H1 (cell line): ENCODE data around the gene ZNF606. TPM values are rescaled to one million over a fixed set of nuclear protein-coding genes. Genes with fewer than 3 reads are reported as not detected.

ENCODE experiments used
- CTCF ChIA-PET: fragments of 300-600 bp; sonication (Branson Sonifier 250); formaldehyde crosslinking; loops from one replicate; lab custom pipeline; 2021; ENCODE audit not compliant: partially characterized antibody; lab: Charles Lee
- POLR2A ChIA-PET: fragments of 300-600 bp; sonication (Branson Sonifier 250); formaldehyde crosslinking; loops from one replicate; lab custom pipeline; 2021; ENCODE audit warnings: inconsistent platforms; ENCODE audit not compliant: partially characterized antibody; lab: Charles Lee
- DNase-seq, 2 experiments: peaks; one replicate each; pipeline versions ENCODE4 v3.0.0 to v3.0.0-alpha.2; 2010 to 2022; ENCODE audit warnings: low spot score in 2 of 2, low read depth in 1 of 2, mixed read lengths in 1 of 2
- FAIRE-seq: peaks from 2 replicates; lab custom pipeline; 2011; peaks lifted over from hg19 to GRCh38; lab: Jason Lieb, UNC
- H2AFZ ChIP-seq: 2 replicates; pipeline ENCODE4 v1.8.1; 2012; ENCODE audit warnings: low read length, inconsistent platforms
- H2AK5ac ChIP-seq: 2 replicates; pipeline ENCODE4 v1.6.1; 2013; ENCODE audit warnings: low read depth, low read length
- H2BK120ac ChIP-seq: replicated peaks from 2 replicates; pipeline ENCODE3; 2013; ENCODE audit warnings: low read depth, low read length, inconsistent platforms
- H2BK12ac ChIP-seq: 2 replicates; pipeline ENCODE4 v1.6.1; 2013; ENCODE audit warnings: low read depth, low read length
- H2BK15ac ChIP-seq: 2 replicates; pipeline ENCODE4 v1.6.1; 2013; ENCODE audit warnings: low read length
- H2BK20ac ChIP-seq: 2 replicates; pipeline ENCODE4 v1.6.1; 2013; ENCODE audit warnings: low read length
- H2BK5ac ChIP-seq: 2 replicates; pipeline ENCODE4 v1.6.1; 2013; ENCODE audit warnings: low read depth, low read length
- H3K14ac ChIP-seq: 2 replicates; pipeline ENCODE4 v1.6.1; 2013; ENCODE audit warnings: inconsistent platforms; ENCODE audit not compliant: insufficient read length
- H3K18ac ChIP-seq: 2 replicates; pipeline ENCODE4 v1.6.1; 2013; ENCODE audit warnings: low read length; ENCODE audit errors: extremely low read depth
- H3K23ac ChIP-seq: 2 replicates; pipeline ENCODE4 v1.6.1; 2013; ENCODE audit warnings: inconsistent platforms; ENCODE audit not compliant: insufficient read length
- H3K23me2 ChIP-seq: 2 replicates; pipeline ENCODE4 v1.6.1; 2013; ENCODE audit warnings: low read depth, low read length
- H3K27ac ChIP-seq: 2 replicates; pipeline ENCODE4 v1.6.1; 2011; ENCODE audit warnings: low read depth, low read length, inconsistent platforms
- H3K27me3 ChIP-seq, 4 experiments: replicated peaks in 1 of 4; 1 replicate in 1 of 4; 2 replicates in 3 of 4; pipeline versions ENCODE4 v1.6.1 to v1.8.1; 2011 to 2013; ENCODE audit warnings: low read length in 3 of 4, mild to moderate bottlenecking in 3 of 4, inconsistent platforms in 2 of 4, mixed read lengths in 2 of 4, moderate library complexity in 1 of 4; ENCODE audit not compliant: control insufficient read depth in 3 of 4, insufficient read depth in 3 of 4; ENCODE audit errors: extremely low read depth in 1 of 4
- H3K36me3 ChIP-seq, 4 experiments: 2 replicates each; pipeline versions ENCODE4 v1.6.1 to v1.8.1; 2011 to 2013; ENCODE audit warnings: mild to moderate bottlenecking in 4 of 4, low read length in 3 of 4, moderate library complexity in 2 of 4, control low read depth in 1 of 4, inconsistent platforms in 1 of 4; ENCODE audit not compliant: insufficient read depth in 4 of 4, control insufficient read depth in 2 of 4
- H3K4ac ChIP-seq: replicated peaks from 2 replicates; pipeline ENCODE3; 2013; ENCODE audit warnings: low read length, low read depth, mixed read lengths, inconsistent platforms; ENCODE audit not compliant: insufficient read length
- H3K4me1 ChIP-seq, 4 experiments: replicated peaks in 1 of 4; 1 replicate in 1 of 4; 2 replicates in 3 of 4; pipeline versions ENCODE4 v1.6.1 to v1.8.1; 2011 to 2013; ENCODE audit warnings: low read length in 3 of 4, inconsistent platforms in 2 of 4, mixed read lengths in 1 of 4; ENCODE audit not compliant: insufficient read depth in 4 of 4, control insufficient read depth in 3 of 4
- H3K4me2 ChIP-seq, 2 experiments: 2 replicates each; pipeline versions ENCODE4 v1.6.1 to v1.8.1; 2011 to 2013; ENCODE audit warnings: low read depth in 2 of 2, low read length in 2 of 2, control low read depth in 1 of 2, inconsistent platforms in 1 of 2, mild to moderate bottlenecking in 1 of 2; ENCODE audit not compliant: insufficient read depth in 1 of 2
- H3K4me3 ChIP-seq, 4 experiments: fragments of 200-600, 300-600 bp in 1 of 4; sonication (generic), shearing (Covaris generic), sonication (Bioruptor Twin) in 1 of 4; 2 replicates each; pipeline versions ENCODE4 v1.5.1 to v1.8.1; 2011 to 2016; ENCODE audit warnings: low read length in 4 of 4, low read depth in 3 of 4, control low read depth in 2 of 4, inconsistent platforms in 2 of 4, mild to moderate bottlenecking in 2 of 4, mixed read lengths in 1 of 4, moderate library complexity in 1 of 4; ENCODE audit not compliant: insufficient read depth in 2 of 4; ENCODE audit errors: extremely low read depth in 1 of 4
- H3K56ac ChIP-seq: replicated peaks from 2 replicates; pipeline ENCODE3; 2013; ENCODE audit warnings: low read depth, mild to moderate bottlenecking, mixed read lengths, low read length, inconsistent platforms; ENCODE audit not compliant: insufficient read length
- H3K79me1 ChIP-seq: 2 replicates; pipeline ENCODE4 v1.6.1; 2013; ENCODE audit warnings: low read depth, low read length, control low read depth
- H3K79me2 ChIP-seq, 2 experiments: 2 replicates each; pipeline versions ENCODE4 v1.6.1 to v1.8.1; 2012 to 2013; ENCODE audit warnings: low read length in 2 of 2, mild to moderate bottlenecking in 2 of 2, inconsistent platforms in 1 of 2; ENCODE audit not compliant: insufficient read depth in 2 of 2, control insufficient read depth in 1 of 2
- H3K9ac ChIP-seq, 4 experiments: replicated peaks in 1 of 4; 1 replicate in 1 of 4; 2 replicates in 3 of 4; pipeline versions ENCODE4 v1.6.1 to v1.8.1; 2011 to 2013; ENCODE audit warnings: low read depth in 3 of 4, low read length in 3 of 4, control low read depth in 2 of 4, mild to moderate bottlenecking in 2 of 4, moderate library complexity in 2 of 4, inconsistent platforms in 1 of 4; ENCODE audit errors: extremely low read depth in 1 of 4
- H3K9me3 ChIP-seq, 2 experiments: 2 replicates each; pipeline versions ENCODE4 v1.6.1 to v1.8.1; 2012 to 2013; ENCODE audit warnings: mild to moderate bottlenecking in 2 of 2, moderate library complexity in 2 of 2, control low read depth in 1 of 2, inconsistent platforms in 1 of 2, low read depth in 1 of 2, low read length in 1 of 2, mixed read lengths in 1 of 2; ENCODE audit not compliant: insufficient read depth in 2 of 2
- H4K20me1 ChIP-seq, 2 experiments: replicated peaks in 1 of 2; 2 replicates each; pipeline versions ENCODE3 to v1.8.1; 2011 to 2013; ENCODE audit warnings: inconsistent platforms in 2 of 2, low read length in 2 of 2, mild to moderate bottlenecking in 1 of 2; ENCODE audit not compliant: insufficient read depth in 2 of 2, control insufficient read depth in 1 of 2
- H4K5ac ChIP-seq: 2 replicates; pipeline ENCODE4 v1.6.1; 2013; ENCODE audit warnings: low read length, low read depth, mixed read lengths, inconsistent platforms; ENCODE audit not compliant: insufficient read length
- H4K8ac ChIP-seq: 2 replicates; pipeline ENCODE4 v1.8.0; 2013; ENCODE audit warnings: mild to moderate bottlenecking, moderate library complexity, low read length, inconsistent platforms; ENCODE audit not compliant: insufficient read depth; ENCODE audit errors: extremely low read depth
- H4K91ac ChIP-seq: replicated peaks from 2 replicates; pipeline ENCODE3; 2013; ENCODE audit warnings: low read length, mixed read lengths, inconsistent platforms; ENCODE audit not compliant: insufficient read length
- BCL11A ChIP-seq, 2 experiments: IDR thresholded peaks; one replicate each; pipeline ENCODE4 v1.6.1; 2011; ENCODE audit warnings: low read depth in 2 of 2, low read length in 2 of 2, mild to moderate bottlenecking in 2 of 2
- PHF8 ChIP-seq: fragments of 200-600 bp; sonication (generic); conservative IDR thresholded peaks from 2 replicates; pipeline ENCODE4 v1.7.1; 2012; ENCODE audit warnings: low read depth, mild to moderate bottlenecking, inconsistent platforms, low read length, moderate library complexity
- WGBS, 2 experiments: shearing (Covaris generic) in 1 of 2; methylation state at CpG; one replicate each; pipeline versions ENCODE4 v1.1.6 to v1.1.7; 2013 to 2015; ENCODE audit warnings: low lambda C conversion rate in 2 of 2, mixed read lengths in 2 of 2, inconsistent platforms in 1 of 2, low coverage in 1 of 2, missing lambda C conversion rate in 1 of 2; ENCODE audit not compliant: insufficient replicate concordance in 2 of 2, insufficient coverage in 1 of 2, insufficient read length in 1 of 2; ENCODE audit errors: extremely low coverage in 1 of 2, missing lambda C conversion rate in 1 of 2; 5-methylcytosine and 5-hydroxymethylcytosine counted together
- polyA plus RNA-seq, 7 experiments: library from polyadenylated mRNA; depleted of rRNA in 3 of 7; stranded (reverse) in 5 of 7; unstranded in 2 of 7; fragments of >200 nt in 5 of 7; fragments of 200-250 nt in 2 of 7; gene quantifications; 1 replicate in 5 of 7; 2 replicates in 1 of 7; 4 replicates in 1 of 7; pipeline versions ENCODE4 v1.2.1 to v1.2.3, GENCODE V29; 2011 to 2013; ENCODE audit warnings: missing spikeins in 2 of 7, mixed read lengths in 2 of 7
- total RNA-seq: library from RNA; stranded (reverse); fragmentation: NEBNext Ultra II Directional; extraction: Animal tissue kit (Norgen Biotek cat#: 25700); gene quantifications from 2 replicates; pipeline ENCODE4 v1.2.1, GENCODE V29; 2021

Gene ZNF606
- total and polyA plus RNA-seq, 2 of the 8 experiments (the other 6 are each of a cell fraction or from before 2014, with no cell fraction given) = 5.2 to 19.3 TPM

- no peak overlapping the region for H2BK15ac ChIP-seq
- TF ChIP-seq PHF8 = no peak
- no peak for TF ChIP-seq BCL11A (IDR thresholded peaks at IDR 0.05; ENCODE audit: low read depth in 2 of 2, low read length in 2 of 2)
- TF ChIP-seq, all 59 proteins: peak for 0
- no peak overlapping the region for H2BK12ac ChIP-seq
- H3K79me1 ChIP-seq = peaks cover 23% of the 10 kb centered on the region
- H2BK120ac ChIP-seq = no peak overlapping the region
- no peak overlapping the region for H4K91ac ChIP-seq
- H3K27ac ChIP-seq = no peak overlapping the region
- H3K18ac ChIP-seq = no peak overlapping the region
- H3K23me2 ChIP-seq = peaks cover under 1% of the 10 kb centered on the region; the same call in 1 of the 2 replicates
- FAIRE-seq = no peak
- peaks cover 0 to 6% (median 2%) of the 10 kb centered on the region in 4 experiments; a peak in 5 of 7 replicates for H3K4me1 ChIP-seq
- ChIA-PET POLR2A (interaction anchor here (0.6 to 1.0 kb wide), 3 partner anchors 20 to 55 kb away, joined by 3 to 4 read pairs (median 3); partner anchors contain the start of gene ZNF417), CTCF (no interaction called here)
- H4K5ac ChIP-seq = no peak overlapping the region
- H3K79me2 ChIP-seq = peaks cover 26 to 55% of the 10 kb centered on the region in 2 experiments
- H3K14ac ChIP-seq = no peak overlapping the region
- no peak overlapping the region for H3K23ac ChIP-seq
- no peak overlapping the region for H3K4me3 ChIP-seq
- no peak overlapping the region for H2AK5ac ChIP-seq
- no peak overlapping the region for H3K56ac ChIP-seq
- no peak overlapping the region for H4K8ac ChIP-seq
- no peak overlapping the region for H2AFZ ChIP-seq
- peaks cover 0 to 8% of the 10 kb centered on the region in 2 experiments for H4K20me1 ChIP-seq
- no peak for DNase-seq
- no peak overlapping the region for H3K9ac ChIP-seq
- H3K27me3 ChIP-seq = no peaks in the 10 kb centered on the region
- H3K9me3 ChIP-seq = peaks cover 0 to 5% of the 10 kb centered on the region in 2 experiments; a peak in 1 of 4 replicates
- H3K4ac ChIP-seq = no peak overlapping the region
- WGBS, 2 experiments = 100% methylated on average over 3 of the region's 3 CpGs; no CpG with 5 or more reads in 1 of the 2 experiments
- H2BK5ac ChIP-seq = no peak overlapping the region
- peaks cover 15 to 36% (median 31%) of the 10 kb centered on the region in 4 experiments for H3K36me3 ChIP-seq
- no peak overlapping the region for H2BK20ac ChIP-seq
- H3K4me2 ChIP-seq = no peak overlapping the region
These were observed 61.0 kb downstream of the ZNF606 start for GRCh38 chr19:57941593-57941992.
